GM19455 (cell line): ENCODE measurements around the gene KRTAP12-1.
"Not testable (repeated sequence)": the region's sequence is repeated elsewhere in the genome, so short reads cannot be mapped to it uniquely, and the experiment has no call there.

ENCODE experiments used
- ATAC-seq: cut with Tn5 transposase; IDR thresholded peaks from one replicate; pipeline ENCODE4 v1.9.1; 2021; ENCODE audit not compliant: unreplicated experiment

KRTAP12-1 gene

DNA sequence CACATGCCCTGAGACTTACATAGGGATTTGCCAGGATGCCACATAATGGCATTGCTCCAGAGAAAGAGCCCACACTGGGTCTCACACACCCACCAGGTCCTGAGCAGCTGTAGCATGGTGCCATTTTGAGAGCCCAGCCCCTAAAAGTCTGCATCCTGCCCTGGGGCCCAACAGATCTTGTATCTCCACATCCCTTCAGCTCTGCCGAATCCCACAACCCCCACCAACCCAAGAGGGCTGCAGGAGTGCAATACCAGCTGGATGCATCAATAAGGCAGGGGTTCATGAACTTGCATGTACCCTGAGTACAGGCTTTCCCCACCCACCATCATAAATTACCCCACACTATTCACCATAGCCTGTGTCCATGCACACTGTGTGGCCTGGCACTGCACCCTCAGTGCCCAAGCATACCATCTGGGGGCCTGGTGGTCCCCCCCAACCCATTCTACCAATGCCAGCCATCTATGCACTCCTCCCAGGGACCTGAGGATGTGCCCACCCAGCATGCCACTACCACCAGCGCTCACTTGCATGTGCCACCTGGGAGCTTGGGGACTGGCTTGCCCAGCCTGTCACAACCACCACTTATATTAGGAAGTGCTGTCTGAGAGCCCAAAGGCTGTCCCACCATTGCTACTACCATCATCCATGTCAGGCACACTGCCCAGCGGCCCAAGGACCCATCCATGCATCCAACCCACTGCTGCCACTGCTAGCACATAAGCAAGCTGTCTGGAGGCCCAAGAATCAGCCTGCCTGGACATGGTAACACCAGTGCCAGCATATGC is 11.1 kb downstream of the KRTAP12-1 start:
- ATAC-seq: no peak

DNA sequence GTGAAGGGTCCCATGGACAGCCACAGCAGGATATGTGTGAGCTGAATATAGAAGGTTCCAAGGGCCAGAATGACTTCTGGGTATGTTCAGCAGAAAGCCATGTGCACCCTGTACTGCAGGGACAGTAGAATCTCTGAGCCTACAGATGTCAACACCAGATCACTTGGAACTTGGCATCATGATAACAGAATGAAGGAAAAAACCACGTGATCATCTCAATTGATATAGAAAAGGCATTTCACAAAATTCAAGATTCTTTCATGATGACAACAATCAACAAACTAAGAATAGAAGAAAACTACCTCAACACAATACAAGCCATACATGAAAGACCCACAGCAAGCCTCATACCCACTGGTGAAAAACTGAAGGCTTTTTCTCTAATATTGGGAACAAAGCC is 14.4 kb downstream of the KRTAP12-1 start:
- no peak for ATAC-seq

DNA sequence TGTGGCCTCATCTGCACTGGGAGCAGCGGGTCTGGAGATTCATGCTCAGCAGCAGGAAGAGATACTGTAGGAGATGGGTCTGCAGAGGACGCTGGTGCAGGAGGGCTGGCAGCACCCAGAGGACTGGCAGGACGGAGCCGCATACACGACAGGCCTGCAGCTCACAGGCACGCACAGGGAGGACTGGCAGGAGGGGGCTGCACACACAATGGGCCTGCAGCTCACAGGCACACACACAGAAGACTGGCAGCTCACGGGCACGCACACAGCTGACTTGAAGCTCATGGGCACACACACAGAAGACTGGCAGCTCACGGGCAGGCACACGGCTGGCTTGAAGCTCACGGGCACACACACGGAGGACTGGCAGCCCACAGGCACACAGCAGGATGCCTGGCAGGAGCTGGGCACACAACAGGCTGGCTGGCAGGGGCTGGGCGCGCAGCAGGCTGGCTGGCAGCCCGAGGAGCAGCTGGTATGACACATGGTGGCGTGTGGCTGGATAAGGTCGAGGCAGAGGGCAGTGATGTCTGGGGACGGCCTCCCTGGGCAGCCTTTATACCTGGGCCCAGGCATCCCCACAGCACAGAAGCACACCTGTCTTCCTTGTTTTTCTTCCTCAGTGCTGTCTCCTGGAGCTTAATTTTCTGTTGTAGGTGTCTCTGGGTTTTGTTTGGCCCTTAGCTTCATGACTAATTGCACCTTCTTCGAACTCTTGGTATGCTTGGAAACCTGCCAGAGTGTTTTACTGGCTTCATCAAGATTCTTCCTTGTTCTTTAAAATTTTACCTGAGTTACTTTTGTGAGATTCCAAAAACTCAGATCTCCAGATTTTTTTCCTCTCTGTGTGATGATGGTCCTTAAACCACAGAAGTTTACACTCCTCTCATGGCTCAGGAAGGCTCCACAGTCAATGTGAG is 15.3 kb downstream of the KRTAP12-1 start, which contains the start of gene KRTAP12-2:
TSS of gene KRTAP12-2 (minus strand) at position 527 of the 920 bp plus-strand sequence. CDS start at position 486, 41 bp downstream.
- ATAC-seq: no peak

DNA sequence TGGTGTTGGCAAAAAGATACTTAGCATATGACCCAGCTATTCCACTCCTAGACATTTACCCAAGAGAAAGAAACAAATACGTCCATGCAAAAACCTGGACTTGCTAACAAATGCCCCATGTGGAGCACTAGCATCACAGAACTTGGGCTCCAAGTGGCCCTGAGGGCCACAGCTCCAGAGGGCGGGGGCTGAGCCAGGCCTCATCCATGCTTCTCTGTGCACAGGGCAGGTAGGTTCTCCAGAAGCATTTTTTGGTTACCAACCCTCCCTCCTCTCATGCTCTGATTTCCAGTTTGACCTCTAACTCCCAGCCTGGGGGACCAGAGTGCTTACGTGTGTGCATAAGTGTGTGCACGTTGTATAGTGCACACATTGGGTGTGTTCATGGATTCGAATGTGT is 17.3 kb downstream of the KRTAP12-1 start:
- no peak for ATAC-seq

DNA sequence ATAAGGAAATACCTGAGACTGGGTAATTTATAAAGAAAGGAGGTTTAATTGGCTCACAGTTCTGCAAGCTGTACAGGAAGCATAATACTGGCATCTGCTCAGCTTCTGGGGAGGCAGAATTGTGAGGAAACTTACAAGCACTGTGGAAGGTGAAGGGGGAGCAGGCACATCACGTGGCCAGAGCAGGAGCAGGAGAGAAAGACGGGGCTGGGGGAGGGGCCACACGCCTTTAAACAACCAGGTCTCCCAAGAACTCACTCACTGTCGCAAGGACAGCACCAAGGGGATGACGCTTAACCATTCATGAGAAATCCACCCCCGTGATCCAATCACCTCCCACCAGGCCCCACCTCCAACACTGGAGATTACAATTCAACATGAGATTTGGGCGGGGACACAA is 20.4 kb downstream of the KRTAP12-1 start:
- ATAC-seq: not testable (repeated sequence)

DNA sequence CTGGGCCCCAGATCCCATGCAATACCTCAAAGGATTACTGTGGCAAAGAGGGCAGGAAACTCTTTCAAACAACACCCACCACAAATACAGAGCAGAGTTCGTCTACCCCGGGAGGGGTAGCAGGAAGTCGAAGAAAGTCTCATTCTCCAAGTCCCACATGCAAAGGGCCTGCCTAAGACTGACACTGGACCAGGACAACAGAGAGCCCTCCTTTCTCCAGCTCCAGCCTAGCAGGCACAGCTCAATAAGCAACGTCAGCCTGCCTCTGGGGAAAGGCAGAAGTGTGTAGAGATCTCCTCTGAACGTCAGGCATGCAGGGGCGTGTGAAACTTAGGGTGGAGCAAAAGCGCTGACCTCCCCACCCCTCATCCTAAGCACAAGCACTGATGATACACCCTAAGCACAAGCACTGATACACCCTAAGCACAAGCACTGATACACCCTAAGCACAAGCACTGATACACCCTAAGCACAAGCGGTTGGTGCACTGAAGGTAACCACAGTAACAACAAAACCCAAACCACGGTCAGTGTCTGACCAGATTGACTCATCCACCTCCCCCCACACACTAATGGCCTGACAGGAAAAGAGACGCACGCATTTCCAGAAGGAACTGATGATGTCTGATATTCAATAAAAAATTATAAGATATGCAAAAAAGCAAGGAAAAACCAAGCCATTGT is 22.9 kb downstream of the KRTAP12-1 start:
- no peak for ATAC-seq

DNA sequence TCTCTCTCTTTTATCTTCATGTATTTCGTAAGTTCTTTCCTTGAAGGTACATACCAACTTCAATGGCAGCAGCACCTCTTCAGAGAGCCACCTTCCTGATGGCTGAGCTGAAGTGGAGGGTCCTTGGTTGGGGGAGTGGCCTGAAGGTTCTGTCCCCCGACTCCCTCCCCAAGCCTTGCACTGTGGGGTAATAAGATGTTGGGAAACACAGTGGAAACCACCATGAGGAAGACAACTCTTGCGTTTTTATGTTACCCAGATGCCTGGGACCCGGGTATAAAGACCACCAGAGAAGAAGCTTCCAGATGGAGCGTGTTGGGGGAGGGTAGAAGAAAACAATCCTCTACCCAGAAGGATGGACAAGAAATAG is 23.4 kb downstream of the KRTAP12-1 start:
- ATAC-seq: no peak

DNA sequence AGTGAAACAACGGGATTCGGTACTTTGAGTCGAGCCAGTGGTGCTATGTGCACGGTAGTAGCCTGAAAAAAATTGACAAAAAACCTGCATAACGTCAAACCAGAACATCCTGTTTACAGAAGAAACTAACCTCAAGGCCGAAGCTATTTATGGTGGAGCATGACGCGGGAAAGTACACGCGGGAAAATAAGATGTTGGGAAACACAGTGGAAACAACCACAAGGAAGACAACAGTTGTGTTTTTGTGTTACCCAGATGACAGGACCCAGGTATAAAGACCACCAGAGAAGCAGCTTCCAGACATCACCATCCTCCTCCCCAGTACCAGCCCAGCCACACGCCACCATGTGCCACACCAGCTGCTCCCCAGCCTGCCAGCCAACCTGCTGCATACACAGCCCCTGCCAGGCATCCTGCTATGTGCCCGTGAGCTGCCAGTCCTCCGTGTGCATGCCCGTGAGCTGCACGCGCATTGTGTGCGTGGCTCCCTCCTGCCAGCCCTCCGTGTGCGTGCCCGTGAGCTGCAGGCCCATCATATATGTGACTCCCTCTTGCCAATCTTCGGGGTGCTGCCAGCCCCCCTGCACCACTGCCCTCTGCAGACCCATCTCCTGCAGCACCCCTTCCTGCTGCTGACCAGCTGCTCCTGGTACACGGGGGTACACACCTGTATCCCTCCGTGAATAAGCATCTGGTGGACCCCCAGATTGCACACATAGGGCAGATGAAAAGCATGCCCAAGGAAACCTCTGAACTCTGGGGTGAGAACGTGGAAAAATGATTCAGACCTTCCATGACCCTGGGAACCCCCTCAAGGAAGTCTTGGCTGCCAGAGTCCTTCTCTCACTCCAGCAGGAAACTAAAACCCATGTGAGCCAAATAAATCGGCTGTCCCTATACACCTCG is 24.1 kb downstream of the KRTAP12-1 start, which contains the start of gene KRTAP12-3:
TSS of gene KRTAP12-3 (plus strand) at position 298 of the 906 bp plus-strand sequence. CDS start at position 346, 48 bp downstream.
- no peak for ATAC-seq

DNA sequence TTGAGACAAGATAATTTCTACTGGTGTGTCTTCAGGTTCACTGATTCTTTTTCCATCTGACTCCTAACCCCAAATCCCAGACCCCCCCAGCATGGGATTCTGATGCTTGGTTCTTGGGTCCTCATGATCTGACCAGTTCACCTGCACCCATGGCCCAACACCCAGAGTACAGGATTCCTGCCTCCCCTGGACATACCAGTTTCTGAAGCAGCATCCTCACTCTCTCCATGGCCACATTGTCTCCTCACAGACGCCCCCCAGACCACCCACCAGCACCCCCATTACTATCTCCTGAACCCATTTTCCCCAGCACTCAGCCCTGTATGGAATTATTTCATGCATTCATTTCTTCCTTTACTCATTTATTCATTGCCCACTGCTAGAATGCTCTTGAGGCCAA is 25.1 kb downstream of the KRTAP12-1 start:
- no peak for ATAC-seq

DNA sequence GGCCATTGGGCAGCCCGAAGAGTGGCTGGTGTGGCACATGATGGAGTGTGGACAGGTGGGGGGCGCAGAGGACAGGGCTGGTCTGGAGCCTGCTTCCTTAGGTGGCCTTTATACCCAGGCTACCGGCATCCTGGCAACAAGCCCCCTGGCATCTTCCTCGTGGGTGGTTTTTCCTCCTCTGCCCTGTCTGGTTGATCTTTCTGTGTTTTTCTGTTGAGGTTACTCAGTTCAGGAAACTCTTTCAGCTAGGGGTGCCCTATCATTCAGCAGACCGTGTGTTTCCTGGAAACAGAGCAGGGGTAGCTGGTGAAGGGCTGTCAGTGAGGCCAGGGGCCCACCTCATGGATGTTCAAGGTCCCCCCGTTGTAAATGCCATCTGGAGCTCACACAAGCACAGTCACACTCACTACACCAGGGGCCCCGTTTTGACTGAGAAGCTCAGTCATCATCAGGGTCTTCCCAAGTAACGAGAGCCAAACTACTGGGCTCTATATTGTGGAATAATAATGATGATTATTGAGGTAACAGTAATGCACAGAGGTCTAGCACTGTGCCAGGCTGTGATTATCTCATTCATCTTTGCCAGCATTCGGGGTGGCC is 27.3 kb downstream of the KRTAP12-1 start, which contains the start of gene KRTAP12-4:
TSS of gene KRTAP12-4 (minus strand) at position 84 of the 600 bp plus-strand sequence. CDS start at position 39, 45 bp downstream.
- no peak for ATAC-seq

DNA sequence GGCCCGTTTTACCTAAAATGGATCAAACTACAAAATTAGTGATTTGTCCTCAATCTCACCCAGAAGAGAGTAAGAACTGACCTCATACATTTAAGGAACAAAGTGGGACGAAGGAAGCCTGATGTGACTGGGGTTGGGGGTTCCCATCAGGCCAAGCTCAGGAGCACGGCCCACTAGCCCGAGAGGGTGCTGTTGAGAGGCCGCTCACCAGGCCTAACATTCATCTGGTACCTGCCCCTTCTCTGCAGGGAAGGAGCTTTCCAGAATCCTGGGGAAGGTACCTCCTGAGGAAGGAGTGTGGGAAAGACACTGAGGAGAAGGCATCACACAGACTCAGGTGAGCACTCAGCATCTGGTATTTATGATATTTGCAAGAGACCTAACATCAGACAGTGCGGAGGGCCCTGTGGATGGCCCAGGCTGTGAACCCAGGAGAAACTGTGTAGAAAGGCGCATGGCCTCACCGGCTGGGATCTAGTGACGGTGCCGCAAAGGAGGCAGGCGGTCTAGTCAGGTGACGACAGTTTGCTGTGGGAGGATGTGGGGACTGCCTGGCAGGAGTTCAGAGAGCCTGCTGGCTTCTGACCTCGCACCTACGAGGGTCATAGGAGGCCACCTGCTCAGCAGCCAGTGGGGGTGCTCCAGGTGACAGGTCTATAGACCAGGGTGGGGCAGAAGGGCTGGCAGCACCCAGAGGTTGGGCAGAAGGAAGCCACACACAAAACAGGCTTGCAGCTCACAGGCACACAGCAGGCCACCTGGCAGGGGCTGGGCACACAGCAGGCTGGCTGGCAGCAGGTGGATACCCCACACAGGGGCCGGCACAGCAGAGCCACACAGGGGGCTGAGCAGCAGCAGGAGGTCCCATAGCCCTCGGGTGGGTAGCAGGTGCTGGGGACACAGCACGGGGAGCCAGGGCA is 28.0 kb downstream of the KRTAP12-1 start:
- no peak for ATAC-seq

DNA sequence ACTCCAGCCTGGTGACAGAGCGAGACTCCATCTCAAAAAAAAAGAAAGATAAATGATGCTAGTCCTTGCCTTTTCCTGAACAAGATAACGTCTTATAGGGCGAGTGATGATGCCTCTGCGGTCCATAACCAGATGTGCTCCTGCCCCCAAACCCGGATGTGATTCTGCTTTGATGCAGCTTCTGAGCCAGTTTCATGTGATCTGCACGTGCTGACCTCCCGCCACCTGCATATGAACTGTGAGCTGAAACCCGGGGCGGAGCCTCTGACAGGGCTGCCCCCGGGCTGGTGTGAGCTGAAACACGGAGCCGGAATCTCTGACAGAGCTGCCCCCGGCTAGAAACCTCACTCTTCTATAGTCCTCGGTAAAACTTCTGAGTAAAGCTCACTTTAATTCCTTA is 28.8 kb downstream of the KRTAP12-1 start:
- no peak for ATAC-seq

DNA sequence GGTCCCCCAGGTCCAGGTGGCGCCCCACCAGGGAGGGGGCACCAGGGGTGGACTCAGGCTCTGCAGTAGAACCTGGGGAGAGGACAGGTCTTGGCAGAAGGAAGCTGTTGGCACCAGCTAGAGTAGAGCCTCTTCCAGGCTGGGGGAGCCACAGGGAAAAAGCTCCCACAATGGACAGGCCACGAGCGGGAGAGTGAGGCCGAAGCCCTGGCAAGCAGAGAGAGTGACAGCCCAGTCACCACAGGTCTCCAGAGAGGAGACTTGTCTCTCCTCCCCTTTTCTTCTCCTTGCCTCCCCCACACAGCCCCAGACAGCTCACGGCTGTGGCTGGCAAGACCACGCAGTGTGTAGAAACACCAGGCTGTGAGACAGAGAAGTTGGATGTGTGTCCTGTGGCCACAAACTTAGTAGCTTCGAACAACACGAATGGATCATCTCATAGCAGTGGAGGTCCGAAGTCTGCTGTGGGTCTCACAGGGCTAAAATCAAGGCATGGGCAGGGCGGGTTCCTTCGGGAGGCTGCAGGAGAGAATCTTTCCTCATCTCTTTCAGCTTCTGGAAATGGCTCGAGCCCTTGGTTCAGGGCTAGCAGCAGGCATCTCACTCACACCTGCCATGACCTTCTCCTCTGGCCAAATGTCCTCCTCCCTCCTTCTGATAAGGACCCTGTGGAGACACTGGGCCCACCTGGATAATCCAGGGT is 30.8 kb downstream of the KRTAP12-1 start:
- no peak for ATAC-seq

DNA sequence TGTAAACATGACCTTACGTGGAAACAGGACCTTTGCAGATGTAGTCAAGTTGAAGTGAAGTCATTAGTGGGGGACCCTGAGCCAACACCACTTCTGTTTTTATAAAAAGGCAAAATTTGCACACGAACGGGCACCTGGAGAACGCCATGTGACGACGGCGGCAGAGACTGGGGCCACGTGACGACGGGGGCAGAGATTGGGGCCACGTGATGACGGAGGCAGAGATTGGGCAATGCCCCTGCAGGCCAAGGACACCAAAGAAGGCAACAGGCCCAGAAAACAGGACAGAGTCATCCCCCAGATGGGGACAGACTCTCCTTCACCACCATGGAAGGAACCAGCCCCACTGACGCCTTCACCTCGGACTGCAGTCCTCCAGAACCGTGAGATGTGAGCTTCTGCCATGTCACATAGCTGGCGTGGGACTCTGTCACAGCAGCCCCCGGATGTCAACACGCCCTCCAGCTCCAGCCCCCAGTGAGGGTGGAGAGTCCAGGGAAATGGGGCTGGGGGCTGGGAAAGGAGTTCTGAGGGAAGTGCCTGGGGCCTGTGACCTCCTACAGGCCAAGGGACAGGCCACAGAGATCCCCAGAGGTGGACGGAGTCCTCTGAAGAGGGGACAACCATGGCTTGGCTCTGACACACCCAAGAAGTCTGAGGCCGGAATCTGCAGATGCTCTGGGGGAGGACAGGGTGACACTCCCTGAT is 31.5 kb downstream of the KRTAP12-1 start:
- no peak for ATAC-seq

DNA sequence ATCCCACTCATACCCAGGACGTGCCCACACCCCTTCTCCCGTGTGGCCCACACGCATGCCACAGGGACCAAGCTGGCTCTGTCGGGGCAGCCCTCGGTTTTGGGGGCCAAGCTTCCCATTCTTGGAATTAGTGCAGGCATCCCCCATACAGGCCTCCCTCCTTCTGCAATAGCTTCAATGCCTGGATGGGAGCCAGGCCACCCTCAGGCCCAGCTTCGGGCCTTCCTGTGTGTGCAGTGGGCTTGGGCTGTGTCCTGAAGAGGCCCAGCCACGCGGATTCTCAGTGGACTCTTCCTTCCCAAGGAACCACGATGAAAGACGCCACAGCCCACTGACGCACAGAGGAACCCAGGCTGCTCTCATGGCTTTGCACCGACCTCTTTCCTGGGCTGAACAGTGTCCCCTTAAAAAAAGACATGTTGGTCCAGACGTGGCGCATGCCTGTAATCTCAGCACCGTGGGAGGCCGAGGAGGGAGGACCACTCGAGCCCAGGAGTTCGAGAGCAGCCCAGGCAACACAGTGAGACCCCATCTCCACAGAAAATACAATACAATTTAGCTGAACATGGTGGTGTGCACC is 32.4 kb downstream of the KRTAP12-1 start:
- no peak for ATAC-seq

DNA sequence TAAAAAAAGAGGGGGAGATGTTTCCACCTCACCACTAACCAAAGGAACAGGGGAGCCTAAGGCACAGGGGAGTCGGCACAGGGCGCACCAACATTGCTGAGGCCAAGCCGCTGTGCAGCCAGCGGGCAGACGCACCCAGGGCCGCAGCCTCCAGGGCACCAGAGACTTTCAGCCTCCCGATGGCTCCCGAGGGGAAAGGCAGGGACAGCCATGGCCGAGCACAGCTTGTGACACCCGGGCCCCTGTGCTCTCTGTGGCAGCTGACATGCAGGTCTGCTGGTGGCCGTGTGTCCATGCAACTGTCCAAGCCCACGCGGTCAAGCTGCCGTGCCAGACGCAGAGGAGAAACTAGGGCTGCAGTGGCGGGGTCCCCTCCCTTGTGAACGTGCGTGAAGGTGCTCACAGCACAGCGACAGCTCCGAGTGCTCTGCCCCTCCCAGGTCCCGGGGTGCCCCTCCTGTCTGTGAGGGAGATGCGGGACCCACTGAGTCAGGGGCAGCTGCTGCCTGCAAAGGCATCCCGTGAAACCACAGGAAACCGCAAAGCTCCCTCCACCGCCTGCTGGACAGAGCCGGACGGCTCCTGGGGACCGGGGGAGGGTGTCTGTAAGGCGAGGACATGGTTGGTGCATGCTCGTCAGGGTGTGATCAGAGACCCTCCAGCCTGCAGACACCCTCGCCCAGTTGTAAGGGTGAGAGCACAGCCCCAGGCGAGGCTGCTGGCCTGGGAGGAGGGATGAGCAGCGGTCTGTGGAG is 33.2 kb downstream of the KRTAP12-1 start:
- no peak for ATAC-seq
